Osteoblast (primary cell): Measurements from ENCODE around the gene BCAR3. TPM values are rescaled to one million over a fixed set of nuclear protein-coding genes. Genes with fewer than 3 reads are reported as not detected.
A peak's percentile ranks its signal among the peaks of the same experiment; 100 is the strongest.

ENCODE experiments used
- DNase-seq: peaks from one replicate; pipeline ENCODE4 v3.0.0; 2011; ENCODE audit warnings: low spot score, mixed read lengths; ENCODE audit not compliant: insufficient read length; ENCODE audit errors: missing footprints
- H2AFZ ChIP-seq: 2 replicates; pipeline ENCODE4 v1.6.0; 2011; ENCODE audit warnings: mild to moderate bottlenecking, low read length
- H3K27ac ChIP-seq: 2 replicates; pipeline ENCODE4 v1.5.1; 2011; ENCODE audit warnings: mild to moderate bottlenecking, low read depth, low read length, moderate library complexity
- H3K27me3 ChIP-seq: 2 replicates; pipeline ENCODE4 v1.6.0; 2012; ENCODE audit warnings: mild to moderate bottlenecking, control low read depth, inconsistent platforms, low read length, moderate library complexity; ENCODE audit not compliant: insufficient read depth
- H3K36me3 ChIP-seq: 2 replicates; pipeline ENCODE4 v1.5.1; 2011; ENCODE audit warnings: mild to moderate bottlenecking, low read length, control low read depth, moderate library complexity; ENCODE audit not compliant: insufficient read depth
- H3K4me1 ChIP-seq: 2 replicates; pipeline ENCODE4 v1.5.1; 2011; ENCODE audit warnings: mild to moderate bottlenecking, low read length, control low read depth, moderate library complexity; ENCODE audit not compliant: insufficient read depth
- H3K4me2 ChIP-seq: 2 replicates; pipeline ENCODE4 v1.6.0; 2011; ENCODE audit warnings: mild to moderate bottlenecking, low read length; ENCODE audit not compliant: insufficient read depth
- H3K4me3 ChIP-seq: fragments of 200-600 bp; sonication (generic); 3 replicates; pipeline ENCODE4 v1.5.1; 2012; ENCODE audit warnings: mild to moderate bottlenecking, low read length, inconsistent platforms; ENCODE audit not compliant: insufficient read depth
- H3K79me2 ChIP-seq: 2 replicates; pipeline ENCODE4 v1.6.0; 2012; ENCODE audit warnings: mild to moderate bottlenecking, low read length, control low read depth, inconsistent platforms; ENCODE audit not compliant: insufficient read depth
- H3K9me3 ChIP-seq: 2 replicates; pipeline ENCODE4 v1.5.1; 2011; ENCODE audit warnings: low read depth, low read length, control low read depth
- H4K20me1 ChIP-seq: 2 replicates; pipeline ENCODE4 v1.6.0; 2012; ENCODE audit warnings: mild to moderate bottlenecking, low read length, control low read depth; ENCODE audit not compliant: insufficient read depth
- CTCF ChIP-seq: IDR thresholded peaks from 2 replicates; pipeline ENCODE4 v1.5.1; 2011; ENCODE audit warnings: mild to moderate bottlenecking, low read depth, low read length, moderate library complexity; ENCODE audit errors: extremely low read depth
- total RNA-seq: library from RNA; depleted of rRNA; stranded (reverse); fragments of >200 nt; gene quantifications from 2 replicates; pipeline ENCODE4 v1.2.3, GENCODE V29; 2012

The BCAR3 gene
- total RNA-seq, 1 donor, result 34.0 TPM

- H3K4me1 ChIP-seq, result peaks cover 55% of the 10 kb centered on the region
- H3K4me2 ChIP-seq, result peak overlapping the region; percentile 35
- peaks cover 90% of the 10 kb centered on the region for H3K79me2 ChIP-seq
- no peak overlapping the region for H2AFZ ChIP-seq
- peak overlapping the region; percentile 86 for H3K27ac ChIP-seq
- peaks cover 7% of the 10 kb centered on the region for H4K20me1 ChIP-seq
- no peaks in the 10 kb centered on the region for H3K27me3 ChIP-seq
- H3K4me3 ChIP-seq, result no peak overlapping the region
- H3K36me3 ChIP-seq, result peaks cover 2% of the 10 kb centered on the region
- TF ChIP-seq CTCF, result no peak
- DNase-seq, result no peak
- H3K9me3 ChIP-seq, result no peaks in the 10 kb centered on the region
Measured at GRCh38 chr1:93625582-93626327, 55.9 kb downstream of the BCAR3 start.

GRCh38 chr1:93623875-93624274 lies 57.8 kb downstream of the BCAR3 start:
- Histone ChIP-seq H3K4me2 (peak overlapping the region; percentile 15), H4K20me1 (peaks cover 7% of the 10 kb centered on the region), H3K4me3 (no peak overlapping the region), H3K4me1 (peaks cover 43% of the 10 kb centered on the region), H3K36me3 (peaks cover 2% of the 10 kb centered on the region), H3K27me3 (no peaks in the 10 kb centered on the region), H3K79me2 (peaks cover 93% of the 10 kb centered on the region), H3K27ac (peak overlapping the region; percentile 58), H3K9me3 (no peaks in the 10 kb centered on the region), H2AFZ (no peak overlapping the region)
- no peak for TF ChIP-seq CTCF
- DNase-seq, result no peak

GRCh38 chr1:93623436-93623835 lies 58.2 kb downstream of the BCAR3 start:
- Histone ChIP-seq H4K20me1 (peaks cover 7% of the 10 kb centered on the region), H3K4me2 (peak overlapping the region; percentile 15)

More at GRCh38 chr1:93623436-93623835, 58.2 kb downstream of the BCAR3 start:
- TF ChIP-seq CTCF, result no peak
- Histone ChIP-seq H3K4me3 (no peak overlapping the region), H3K36me3 (peaks cover 2% of the 10 kb centered on the region), H3K4me1 (peaks cover 39% of the 10 kb centered on the region), H3K27me3 (no peaks in the 10 kb centered on the region), H3K9me3 (no peaks in the 10 kb centered on the region), H3K79me2 (peaks cover 92% of the 10 kb centered on the region), H3K27ac (peak overlapping the region; percentile 58), H2AFZ (no peak overlapping the region)
- no peak for DNase-seq
